Lower leg skin (tissue), 4 donors: ENCODE measurements around the gene SEC61A2. TPM values are rescaled to one million over a fixed set of nuclear protein-coding genes. Genes with fewer than 3 reads are reported as not detected.

Experiments
- DNase-seq, 2 donors: peaks; one replicate each; pipeline ENCODE4 v3.0.0-alpha.2; 2019; ENCODE audit warnings: low spot score in 2 of 2
- H3K4me3 ChIP-seq: fragments of 200-600 bp; sonication (generic); 2 replicates; pipeline ENCODE4 v1.5.1; 2017; ENCODE audit warnings: mild to moderate bottlenecking, low read depth; ENCODE audit not compliant: poor library complexity, severe bottlenecking
- POLR2A ChIP-seq, 2 donors: fragments of 450-650 bp; IDR thresholded peaks; one replicate each; pipeline ENCODE4 v1.6.1; 2016 to 2017; ENCODE audit warnings: antibody characterized with exemption in 2 of 2, mild to moderate bottlenecking in 1 of 2, moderate library complexity in 1 of 2
- WGBS, 2 donors: methylation state at CpG; one replicate each; pipeline ENCODE4 v1.1.5; 2018; 5-methylcytosine and 5-hydroxymethylcytosine counted together
- intact Hi-C: fragments of 100-400 bp; cut with DNase I; formaldehyde crosslinking; loops from one replicate; pipeline ENCODE4 v1.15.0; 2023; ENCODE audit warnings: low total_unique reads
- total RNA-seq, 4 donors: library from RNA; depleted of rRNA; stranded (reverse); fragments of >200 nt; gene quantifications; one replicate each; pipeline ENCODE4 v1.1.0, GENCODE V29; 2016
- TF ChIP-seq, protein P1 (sequence below), 3 donors: fragments of 450-650 bp; IDR thresholded peaks; one replicate each; pipeline ENCODE4 v1.5.1; 2016; ENCODE audit warnings: antibody characterized with exemption in 3 of 3, mild to moderate bottlenecking in 3 of 3, moderate library complexity in 2 of 3

SEC61A2 gene
- total RNA-seq, 4 donors from 2014 or later, result 5.3 to 14.5 (median 6.8) TPM

DNA sequence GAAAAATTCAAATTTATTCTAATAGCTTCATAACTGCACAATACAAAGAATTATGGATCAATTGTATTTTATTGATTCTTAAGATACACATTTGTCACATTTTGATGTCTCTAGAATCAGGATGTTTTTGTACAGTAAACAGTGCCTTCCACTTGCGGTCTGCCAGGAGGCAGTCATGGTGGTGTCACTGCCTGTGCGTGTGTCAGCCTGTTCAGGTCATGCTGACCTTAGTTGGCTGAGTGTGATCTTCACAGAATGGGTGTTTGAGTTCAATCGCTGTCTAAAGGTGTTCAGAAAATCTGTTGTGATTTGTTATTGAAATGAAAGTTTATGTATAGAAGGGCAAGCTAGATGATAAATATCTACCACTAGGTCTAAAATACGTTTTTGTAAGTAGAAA, 20.7 kb downstream of the SEC61A2 start:
- WGBS, 2 donors, result 73 to 76% methylated on average over 4 of the region's 4 CpGs
- H3K4me3 ChIP-seq, result no peak overlapping the region
- no peak for TF ChIP-seq POLR2A (IDR thresholded peaks at IDR 0.05)
- TF ChIP-seq, protein P1, sequence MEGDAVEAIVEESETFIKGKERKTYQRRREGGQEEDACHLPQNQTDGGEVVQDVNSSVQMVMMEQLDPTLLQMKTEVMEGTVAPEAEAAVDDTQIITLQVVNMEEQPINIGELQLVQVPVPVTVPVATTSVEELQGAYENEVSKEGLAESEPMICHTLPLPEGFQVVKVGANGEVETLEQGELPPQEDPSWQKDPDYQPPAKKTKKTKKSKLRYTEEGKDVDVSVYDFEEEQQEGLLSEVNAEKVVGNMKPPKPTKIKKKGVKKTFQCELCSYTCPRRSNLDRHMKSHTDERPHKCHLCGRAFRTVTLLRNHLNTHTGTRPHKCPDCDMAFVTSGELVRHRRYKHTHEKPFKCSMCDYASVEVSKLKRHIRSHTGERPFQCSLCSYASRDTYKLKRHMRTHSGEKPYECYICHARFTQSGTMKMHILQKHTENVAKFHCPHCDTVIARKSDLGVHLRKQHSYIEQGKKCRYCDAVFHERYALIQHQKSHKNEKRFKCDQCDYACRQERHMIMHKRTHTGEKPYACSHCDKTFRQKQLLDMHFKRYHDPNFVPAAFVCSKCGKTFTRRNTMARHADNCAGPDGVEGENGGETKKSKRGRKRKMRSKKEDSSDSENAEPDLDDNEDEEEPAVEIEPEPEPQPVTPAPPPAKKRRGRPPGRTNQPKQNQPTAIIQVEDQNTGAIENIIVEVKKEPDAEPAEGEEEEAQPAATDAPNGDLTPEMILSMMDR (IDR thresholded peaks at IDR 0.05), result no peak
- intact Hi-C loops, result no loop called here
- no peak for DNase-seq

DNA sequence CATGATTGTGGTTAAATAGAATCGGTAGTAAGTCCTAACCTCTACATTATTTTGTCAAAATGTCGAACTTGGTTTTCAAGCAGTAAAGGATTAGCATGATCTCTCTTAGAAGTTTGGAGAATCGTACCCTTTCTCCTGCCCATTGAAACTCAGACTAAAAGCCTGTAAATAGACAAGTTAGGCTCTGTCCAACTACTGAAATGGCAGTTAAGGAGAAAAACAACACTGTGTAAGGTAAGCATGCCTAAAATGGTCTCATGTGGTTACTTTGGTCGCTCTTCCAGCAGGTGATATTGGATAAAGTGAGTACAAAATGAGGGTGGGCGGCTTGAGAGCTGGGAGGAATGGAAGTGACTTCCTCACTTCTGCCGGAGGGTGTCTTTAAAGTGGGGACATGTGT, 25.0 kb downstream of the SEC61A2 start:
- 90% methylated on average over 6 of the region's 6 CpGs for WGBS, 2 donors
- no peak for DNase-seq
- intact Hi-C loops, result no loop called here
- H3K4me3 ChIP-seq, result no peak overlapping the region
- TF ChIP-seq, protein P1 (IDR thresholded peaks at IDR 0.05), result no peak

DNA sequence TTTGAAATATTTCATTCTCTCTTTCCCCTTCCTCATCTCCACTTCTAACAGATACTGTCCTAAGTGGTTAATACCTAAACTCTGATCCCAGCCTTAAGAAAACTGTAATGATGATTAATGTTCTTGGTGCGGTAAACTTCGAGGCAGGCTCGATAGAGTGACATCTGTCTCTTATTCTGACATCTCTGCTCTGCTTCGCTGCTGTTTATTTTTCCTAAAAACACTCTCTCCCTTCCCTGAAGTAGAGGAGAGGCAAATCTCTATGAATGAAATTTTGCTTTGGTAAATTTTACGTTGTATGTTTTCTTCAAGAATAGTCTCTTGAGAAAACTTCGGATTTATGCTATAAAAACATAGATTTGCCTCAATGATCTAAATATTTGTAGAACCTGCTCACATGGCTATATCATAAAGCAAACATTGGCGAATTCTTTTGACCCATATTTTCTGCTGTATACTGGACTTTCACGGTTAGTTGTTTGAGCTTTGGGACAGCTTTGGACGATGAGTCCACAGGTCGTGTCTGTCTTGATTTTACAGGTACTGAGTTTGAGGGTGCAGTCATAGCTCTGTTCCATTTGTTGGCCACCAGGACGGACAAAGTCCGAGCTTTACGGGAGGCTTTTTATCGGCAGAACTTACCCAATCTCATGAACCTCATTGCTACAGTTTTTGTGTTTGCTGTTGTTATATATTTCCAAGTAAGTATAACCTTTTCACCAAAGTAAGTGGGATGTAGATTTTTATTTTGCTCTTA, 27.1 kb downstream of the SEC61A2 start:
- WGBS, 2 donors, result 91 to 93% methylated on average over 14 of the region's 14 CpGs
- H3K4me3 ChIP-seq, result no peak overlapping the region
- DNase-seq, result no peak
- TF ChIP-seq, protein P1 (IDR thresholded peaks at IDR 0.05), result no peak
- TF ChIP-seq POLR2A (IDR thresholded peaks at IDR 0.05), result no peak
- intact Hi-C loops, result no loop called here

DNA sequence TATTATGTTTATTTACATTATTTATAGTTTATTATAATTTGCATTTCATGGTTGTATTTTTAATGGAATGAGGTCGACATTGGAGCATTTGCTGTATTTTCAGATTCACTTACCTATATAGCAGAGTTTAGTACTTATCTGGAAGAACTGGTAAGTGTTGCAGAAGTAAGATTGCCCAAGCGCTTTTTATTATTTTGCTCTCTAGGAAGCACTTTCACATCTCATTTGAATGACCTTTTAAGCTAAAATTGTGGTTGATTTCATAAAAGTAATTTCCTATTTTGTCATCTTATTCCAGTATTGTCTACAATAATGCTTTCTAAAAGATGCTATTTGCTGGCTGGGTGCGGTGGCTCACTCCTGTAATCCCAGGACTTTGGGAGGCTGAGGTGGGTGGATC, 28.6 kb downstream of the SEC61A2 start:
- intact Hi-C loops, result no loop called here
- DNase-seq, result no peak
- 95 to 96% methylated on average over 3 of the region's 3 CpGs for WGBS, 2 donors
- TF ChIP-seq, protein P1 (IDR thresholded peaks at IDR 0.05), result no peak
- no peak for TF ChIP-seq POLR2A (IDR thresholded peaks at IDR 0.05)
- no peak overlapping the region for H3K4me3 ChIP-seq

DNA sequence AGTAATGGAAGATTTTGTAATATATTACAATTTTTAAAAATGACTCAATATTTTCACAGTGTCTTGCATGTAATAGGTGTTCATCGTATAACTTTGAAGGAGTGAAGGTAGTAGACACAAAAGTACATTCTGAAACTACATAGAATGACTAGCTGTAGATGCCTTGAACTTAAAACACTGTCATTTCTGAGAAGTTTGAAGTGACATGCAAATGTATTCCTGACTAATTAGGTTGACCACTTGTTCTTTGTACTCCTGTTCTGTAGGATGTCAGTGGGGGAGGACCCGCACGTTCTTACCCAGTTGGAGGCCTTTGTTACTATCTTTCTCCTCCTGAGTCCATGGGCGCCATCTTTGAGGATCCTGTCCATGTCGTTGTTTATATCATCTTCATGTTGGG, 31.2 kb downstream of the SEC61A2 start:
- intact Hi-C loops, result no loop called here
- no peak overlapping the region for H3K4me3 ChIP-seq

More for the DNA sequence above, 31.2 kb downstream of the SEC61A2 start:
- no peak for TF ChIP-seq POLR2A (IDR thresholded peaks at IDR 0.05)
- TF ChIP-seq, protein P1 (IDR thresholded peaks at IDR 0.05), result no peak
- 98 to 99% methylated on average over 5 of the region's 5 CpGs for WGBS, 2 donors
- DNase-seq, result no peak
